ENCODE results near the gene RANBP17.

RANBP17 gene

GRCh38 chr5:171249460-171249859 lies 387.6 kb downstream of the RANBP17 start:
- DNase-seq (ENCODE audit: low spot score), result no peak

GRCh38 chr5:171250738-171251137 lies 388.9 kb downstream of the RANBP17 start:
- DNase-seq (ENCODE audit: low spot score), result no peak

GRCh38 chr5:171251519-171251918 lies 389.7 kb downstream of the RANBP17 start:
- DNase-seq (ENCODE audit: low spot score), result no peak

- no peak for DNase-seq (ENCODE audit: low spot score)
Measured at GRCh38 chr5:171252674-171253073, 390.9 kb downstream of the RANBP17 start.

GRCh38 chr5:171258737-171259415 lies 397.1 kb downstream of the RANBP17 start:
- no peak for DNase-seq (ENCODE audit: low spot score)

GRCh38 chr5:171261361-171261760 lies 399.5 kb downstream of the RANBP17 start:
- DNase-seq (ENCODE audit: low spot score), result no peak

GRCh38 chr5:171261904-171262303 lies 400.1 kb downstream of the RANBP17 start:
- no peak for DNase-seq (ENCODE audit: low spot score)

- no peak for DNase-seq (ENCODE audit: low spot score)
Measured at GRCh38 chr5:171263181-171263580, 401.4 kb downstream of the RANBP17 start.

- DNase-seq (ENCODE audit: low spot score), result no peak
Measured at GRCh38 chr5:171264843-171265242, 403.0 kb downstream of the RANBP17 start.

GRCh38 chr5:171268700-171269620 lies 407.1 kb downstream of the RANBP17 start:
- no peak for DNase-seq (ENCODE audit: low spot score)

GRCh38 chr5:171269717-171270116 lies 407.9 kb downstream of the RANBP17 start:
- DNase-seq (ENCODE audit: low spot score), result no peak

GRCh38 chr5:171270136-171270535 lies 408.3 kb downstream of the RANBP17 start:
- no peak for DNase-seq (ENCODE audit: low spot score)

GRCh38 chr5:171271798-171272197 lies 410.0 kb downstream of the RANBP17 start:
- no peak for DNase-seq (ENCODE audit: low spot score)

- DNase-seq (ENCODE audit: low spot score), result no peak
Measured at GRCh38 chr5:171272996-171273970, 411.5 kb downstream of the RANBP17 start.

- no peak for DNase-seq (ENCODE audit: low spot score)
Measured at GRCh38 chr5:171275841-171276544, 414.2 kb downstream of the RANBP17 start.

GRCh38 chr5:171283753-171284152 lies 421.9 kb downstream of the RANBP17 start:
- DNase-seq (ENCODE audit: low spot score), result no peak

- no peak for DNase-seq (ENCODE audit: low spot score)
Measured at GRCh38 chr5:171285465-171285864, 423.6 kb downstream of the RANBP17 start.

- DNase-seq (ENCODE audit: low spot score), result no peak
Measured at GRCh38 chr5:171288066-171288465, 426.2 kb downstream of the RANBP17 start.

GRCh38 chr5:171291371-171291770 lies 429.6 kb downstream of the RANBP17 start:
- no peak for DNase-seq (ENCODE audit: low spot score)

- DNase-seq (ENCODE audit: low spot score), result no peak
Measured at GRCh38 chr5:171295299-171295698, 433.5 kb downstream of the RANBP17 start.

GRCh38 chr5:171295801-171296200 lies 434.0 kb downstream of the RANBP17 start:
- no peak for DNase-seq (ENCODE audit: low spot score)

Data from globus pallidus (tissue), 1 donor.